Dermis microvascular lymphatic vessel endothelial cell (primary cell): ENCODE measurements around the gene GGA3. TPM values are rescaled to one million over a fixed set of nuclear protein-coding genes. Genes with fewer than 3 reads are reported as not detected.

ENCODE experiments used
- DNase-seq, 2 donors: peaks; one replicate each; pipeline versions ENCODE4 v3.0.0 to v3.0.0-alpha.2; 2010; ENCODE audit warnings: low read depth in 2 of 2
- total RNA-seq: library from RNA; depleted of rRNA; stranded (reverse); fragments of >200 nt; gene quantifications from 2 replicates; pipeline ENCODE4 v1.2.1, GENCODE V29; 2014

The GGA3 gene
- total RNA-seq, 1 donor from 2014 or later = 6.3 TPM

GRCh38 chr17:75250009-75250471 lies 11.4 kb downstream of the GGA3 start:
- peak; percentile 91 to 93 for DNase-seq

GRCh38 chr17:75249564-75249963 lies 11.8 kb downstream of the GGA3 start:
- DNase-seq = no peak

GRCh38 chr17:75246404-75246803 lies 15.0 kb downstream of the GGA3 start:
- DNase-seq = no peak

- DNase-seq = no peak
Observed at GRCh38 chr17:75245011-75245410, 16.4 kb downstream of the GGA3 start.

GRCh38 chr17:75244133-75244866 lies 17.1 kb downstream of the GGA3 start:
- no peak for DNase-seq

GRCh38 chr17:75242461-75243042 lies 18.9 kb downstream of the GGA3 start:
- no peak for DNase-seq

- DNase-seq = no peak
Observed at GRCh38 chr17:75241996-75242460, 19.4 kb downstream of the GGA3 start.

GRCh38 chr17:75241502-75241901 lies 19.9 kb downstream of the GGA3 start:
- DNase-seq = no peak

- DNase-seq = no peak
Observed at GRCh38 chr17:75241143-75241430, 20.3 kb downstream of the GGA3 start.

- peak in 1 of 2 donors; percentile 62 for DNase-seq
Observed at GRCh38 chr17:75240394-75241142, 20.8 kb downstream of the GGA3 start.

- DNase-seq = no peak
Observed at GRCh38 chr17:75239778-75240393, 21.5 kb downstream of the GGA3 start.

- DNase-seq = no peak
Observed at GRCh38 chr17:75239214-75239613, 22.2 kb downstream of the GGA3 start.

- DNase-seq = peak; percentile 57 to 74
Observed at GRCh38 chr17:75238684-75239191, 22.7 kb downstream of the GGA3 start.

GRCh38 chr17:75238020-75238580 lies 23.3 kb downstream of the GGA3 start:
- no peak for DNase-seq

- DNase-seq = no peak
Observed at GRCh38 chr17:75237100-75238014, 24.0 kb downstream of the GGA3 start.

GRCh38 chr17:75232786-75233185 lies 28.6 kb downstream of the GGA3 start:
- DNase-seq = no peak

- DNase-seq = no peak
Observed at GRCh38 chr17:75231741-75232464, 29.5 kb downstream of the GGA3 start.

- no peak for DNase-seq
Observed at GRCh38 chr17:75231071-75231470, 30.3 kb downstream of the GGA3 start.

- no peak for DNase-seq
Observed at GRCh38 chr17:75228847-75229246, 32.6 kb downstream of the GGA3 start.

- peak in 1 of 2 donors; percentile 42 for DNase-seq
Observed at GRCh38 chr17:75228305-75228704, 33.1 kb downstream of the GGA3 start.
